ENCODE measurements around the gene TNS1.

The TNS1 gene

GRCh38 chr2:217897091-217897715 lies 105.6 kb downstream of the TNS1 start:
- Histone ChIP-seq H3K27me3 (ENCODE audit: insufficient read depth, poor library complexity, severe bottlenecking) (no peaks in the 10 kb centered on the region), H3K4me3 (replicated peaks; ENCODE audit: insufficient read depth, low read length) (no peak overlapping the region), H3K27ac (replicated peaks) (no peak overlapping the region)
- no peak for TF ChIP-seq GABPA (IDR thresholded peaks at IDR 0.05; ENCODE audit: low read depth)
- TF ChIP-seq, protein P1, sequence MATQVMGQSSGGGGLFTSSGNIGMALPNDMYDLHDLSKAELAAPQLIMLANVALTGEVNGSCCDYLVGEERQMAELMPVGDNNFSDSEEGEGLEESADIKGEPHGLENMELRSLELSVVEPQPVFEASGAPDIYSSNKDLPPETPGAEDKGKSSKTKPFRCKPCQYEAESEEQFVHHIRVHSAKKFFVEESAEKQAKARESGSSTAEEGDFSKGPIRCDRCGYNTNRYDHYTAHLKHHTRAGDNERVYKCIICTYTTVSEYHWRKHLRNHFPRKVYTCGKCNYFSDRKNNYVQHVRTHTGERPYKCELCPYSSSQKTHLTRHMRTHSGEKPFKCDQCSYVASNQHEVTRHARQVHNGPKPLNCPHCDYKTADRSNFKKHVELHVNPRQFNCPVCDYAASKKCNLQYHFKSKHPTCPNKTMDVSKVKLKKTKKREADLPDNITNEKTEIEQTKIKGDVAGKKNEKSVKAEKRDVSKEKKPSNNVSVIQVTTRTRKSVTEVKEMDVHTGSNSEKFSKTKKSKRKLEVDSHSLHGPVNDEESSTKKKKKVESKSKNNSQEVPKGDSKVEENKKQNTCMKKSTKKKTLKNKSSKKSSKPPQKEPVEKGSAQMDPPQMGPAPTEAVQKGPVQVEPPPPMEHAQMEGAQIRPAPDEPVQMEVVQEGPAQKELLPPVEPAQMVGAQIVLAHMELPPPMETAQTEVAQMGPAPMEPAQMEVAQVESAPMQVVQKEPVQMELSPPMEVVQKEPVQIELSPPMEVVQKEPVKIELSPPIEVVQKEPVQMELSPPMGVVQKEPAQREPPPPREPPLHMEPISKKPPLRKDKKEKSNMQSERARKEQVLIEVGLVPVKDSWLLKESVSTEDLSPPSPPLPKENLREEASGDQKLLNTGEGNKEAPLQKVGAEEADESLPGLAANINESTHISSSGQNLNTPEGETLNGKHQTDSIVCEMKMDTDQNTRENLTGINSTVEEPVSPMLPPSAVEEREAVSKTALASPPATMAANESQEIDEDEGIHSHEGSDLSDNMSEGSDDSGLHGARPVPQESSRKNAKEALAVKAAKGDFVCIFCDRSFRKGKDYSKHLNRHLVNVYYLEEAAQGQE (IDR thresholded peaks at IDR 0.05; ENCODE audit: insufficient replicate concordance, low read depth) = no peak
- TF ChIP-seq CTCF (IDR thresholded peaks at IDR 0.05; ENCODE audit: insufficient read depth, low read length) = no peak
- no peak for TF ChIP-seq SPI1 (IDR thresholded peaks at IDR 0.05; ENCODE audit: borderline replicate concordance, low read depth)
- TF ChIP-seq POLR2AphosphoS5 (IDR thresholded peaks at IDR 0.05; ENCODE audit: low read depth) = no peak
- no peak for DNase-seq (ENCODE audit: low read depth in 1 of 2, low spot score in 1 of 2)

DNA sequence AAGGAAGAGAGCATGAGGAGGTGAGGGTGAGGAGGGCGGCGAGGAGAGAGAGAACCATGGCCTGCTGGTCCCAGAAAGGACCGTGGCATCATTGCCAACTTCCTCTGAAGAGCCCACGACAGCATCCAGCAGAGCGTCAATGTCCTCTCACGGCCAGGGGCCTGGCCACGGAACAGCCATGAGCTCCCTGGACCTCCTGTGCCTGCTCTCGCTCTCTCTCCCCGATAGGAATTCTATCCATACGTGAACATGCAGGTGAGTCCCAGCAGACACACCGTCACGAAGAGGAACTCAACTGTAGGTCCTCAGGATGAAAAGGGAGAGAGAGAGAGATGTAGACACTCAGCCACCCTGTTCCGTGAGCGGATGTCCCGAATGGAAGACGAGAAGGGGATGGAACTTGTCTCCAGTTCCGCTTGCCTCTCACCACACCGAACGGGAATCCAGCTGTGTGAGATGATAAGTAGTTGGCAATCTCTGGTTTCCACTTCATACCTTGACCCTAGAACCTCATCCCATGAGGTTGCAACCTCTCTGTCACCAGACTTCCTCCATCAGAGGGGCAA lies 107.6 kb downstream of the TNS1 start:
- DNase-seq (ENCODE audit: low read depth in 1 of 2, low spot score in 1 of 2) = no peak

GRCh38 chr2:217893440-217893839 lies 109.4 kb downstream of the TNS1 start:
- no peak for DNase-seq (ENCODE audit: low read depth in 1 of 2, low spot score in 1 of 2)
- H3K4me3 ChIP-seq (replicated peaks; ENCODE audit: insufficient read depth, low read length) = no peak overlapping the region
- H3K27ac ChIP-seq (replicated peaks) = no peak overlapping the region
- TF ChIP-seq CTCF (IDR thresholded peaks at IDR 0.05; ENCODE audit: insufficient read depth, low read length) = no peak
- no peak for TF ChIP-seq GABPA (IDR thresholded peaks at IDR 0.05; ENCODE audit: low read depth)
- no peak for TF ChIP-seq SPI1 (IDR thresholded peaks at IDR 0.05; ENCODE audit: borderline replicate concordance, low read depth)
- TF ChIP-seq, protein P1 (IDR thresholded peaks at IDR 0.05; ENCODE audit: insufficient replicate concordance, low read depth) = no peak
- no peak for TF ChIP-seq POLR2AphosphoS5 (IDR thresholded peaks at IDR 0.05; ENCODE audit: low read depth)
- H3K27me3 ChIP-seq (ENCODE audit: insufficient read depth, poor library complexity, severe bottlenecking) = no peaks in the 10 kb centered on the region

More for the DNA sequence above, 107.6 kb downstream of the TNS1 start:
- Histone ChIP-seq H3K27ac (replicated peaks) (no peak overlapping the region), H3K4me3 (replicated peaks; ENCODE audit: insufficient read depth, low read length) (no peak overlapping the region), H3K27me3 (ENCODE audit: insufficient read depth, poor library complexity, severe bottlenecking) (no peaks in the 10 kb centered on the region)
- no peak for TF ChIP-seq GABPA (IDR thresholded peaks at IDR 0.05; ENCODE audit: low read depth)
- TF ChIP-seq SPI1 (IDR thresholded peaks at IDR 0.05; ENCODE audit: borderline replicate concordance, low read depth) = no peak
- no peak for TF ChIP-seq CTCF (IDR thresholded peaks at IDR 0.05; ENCODE audit: insufficient read depth, low read length)
- no peak for TF ChIP-seq POLR2AphosphoS5 (IDR thresholded peaks at IDR 0.05; ENCODE audit: low read depth)
- TF ChIP-seq, protein P1 (IDR thresholded peaks at IDR 0.05; ENCODE audit: insufficient replicate concordance, low read depth) = no peak
